ENCODE data around the gene CYP26C1.

The CYP26C1 gene

DNA sequence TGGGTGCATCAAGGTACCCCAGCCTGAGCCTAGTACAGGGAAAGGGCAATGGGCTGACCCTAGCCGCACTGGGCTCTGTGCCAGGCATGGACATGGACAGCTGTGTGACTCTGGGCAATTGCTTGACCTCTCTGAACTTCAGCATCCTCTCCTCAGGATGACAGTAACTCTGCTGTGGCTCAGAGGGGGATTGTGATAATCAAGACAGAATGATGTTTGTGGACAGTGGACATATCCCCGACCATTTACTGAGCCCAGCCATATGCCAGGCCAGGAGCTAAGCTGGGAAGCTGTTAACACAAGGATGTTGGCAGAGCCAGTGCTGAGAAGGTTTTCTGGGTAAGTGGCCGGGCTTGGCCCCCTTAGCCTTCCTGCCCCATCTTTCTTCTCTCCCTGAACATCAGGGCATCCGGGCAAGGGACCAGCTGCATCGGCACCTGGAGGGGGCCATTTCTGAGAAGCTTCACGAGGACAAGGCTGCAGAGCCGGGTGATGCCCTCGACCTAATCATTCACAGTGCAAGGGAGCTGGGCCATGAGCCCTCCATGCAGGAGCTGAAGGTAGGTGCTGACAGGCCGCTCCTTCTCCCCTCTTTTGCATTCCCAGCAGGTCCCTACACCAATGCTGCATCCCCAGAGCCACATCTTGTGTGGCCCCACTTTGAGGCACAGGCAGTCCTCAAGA lies 3.5 kb downstream of the CYP26C1 start:
- in situ Hi-C loops (cut with MboI; ENCODE audit: low sequenced_read_pairs), result no loop called here

DNA sequence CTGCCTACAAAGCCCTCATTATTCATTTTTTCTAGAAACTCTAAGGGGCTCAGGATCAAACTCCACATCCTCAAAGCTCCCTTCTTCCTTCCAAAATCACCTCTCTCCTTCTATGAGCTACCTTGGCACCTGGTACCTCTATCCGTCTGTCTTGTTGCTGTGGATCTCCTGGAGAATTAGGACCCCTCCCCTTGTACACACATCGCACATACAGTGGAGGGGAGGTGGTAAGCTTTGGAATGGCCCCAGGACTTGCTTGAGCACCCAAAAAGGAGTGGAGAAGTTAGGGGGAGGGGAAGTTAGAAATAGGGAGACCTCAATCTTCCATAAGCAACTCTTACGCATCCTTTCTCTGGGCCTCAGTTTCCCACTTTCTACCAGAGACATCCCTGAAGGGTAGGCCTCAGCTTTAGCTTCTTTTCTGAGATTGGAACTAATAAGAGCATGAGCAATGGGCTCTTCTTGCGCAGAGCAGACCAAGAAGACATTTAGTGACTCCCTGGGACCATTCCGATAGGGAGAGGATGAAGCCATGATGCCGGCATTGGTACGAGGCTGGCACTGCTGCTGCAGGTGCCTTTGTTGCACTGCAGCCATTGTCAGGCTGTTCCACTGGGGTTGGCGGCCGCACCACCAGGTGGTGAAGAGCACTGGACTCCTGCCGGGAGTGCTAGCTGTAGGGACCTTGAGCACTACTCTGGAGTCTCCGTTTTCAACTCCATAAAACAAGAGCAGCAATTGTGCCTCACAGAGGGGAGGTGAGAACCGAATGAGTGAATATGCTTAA lies 4.5 kb downstream of the CYP26C1 start:
- in situ Hi-C loops (cut with MboI; ENCODE audit: low sequenced_read_pairs), result no loop called here

DNA sequence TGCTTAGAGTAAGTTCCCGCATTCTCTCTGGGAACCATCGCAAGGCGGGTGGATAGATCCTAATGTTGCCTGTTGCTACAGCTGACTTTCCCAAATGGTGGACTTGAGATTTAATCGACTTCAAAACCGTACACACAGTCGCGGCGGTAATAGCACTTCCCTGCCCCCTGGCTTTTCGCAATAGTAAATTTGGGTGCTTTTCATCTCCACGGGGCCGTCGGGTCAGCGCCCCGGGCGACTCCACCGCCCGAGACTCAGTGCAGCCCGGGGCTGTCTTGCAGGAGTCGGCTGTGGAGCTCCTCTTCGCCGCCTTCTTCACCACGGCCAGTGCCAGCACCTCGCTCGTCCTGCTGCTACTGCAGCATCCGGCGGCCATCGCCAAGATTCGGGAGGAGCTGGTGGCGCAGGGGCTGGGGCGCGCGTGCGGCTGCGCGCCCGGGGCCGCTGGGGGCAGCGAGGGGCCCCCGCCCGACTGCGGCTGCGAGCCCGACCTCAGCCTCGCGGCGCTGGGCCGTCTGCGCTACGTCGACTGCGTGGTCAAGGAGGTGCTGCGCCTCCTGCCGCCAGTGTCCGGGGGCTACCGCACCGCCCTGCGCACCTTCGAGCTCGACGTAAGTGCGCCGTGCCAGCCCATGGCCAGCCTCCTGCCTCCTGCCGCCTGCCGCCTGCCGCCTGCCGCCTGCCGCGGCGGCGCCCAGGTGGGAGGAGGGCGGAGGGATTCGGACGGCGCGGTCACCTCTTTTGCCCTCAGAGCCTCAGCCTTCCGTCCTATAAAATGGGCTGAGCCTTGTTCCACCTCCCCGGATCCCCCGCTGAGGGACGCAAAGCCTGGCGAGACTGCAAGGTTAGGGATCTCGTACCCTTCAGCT lies 5.3 kb downstream of the CYP26C1 start:
- in situ Hi-C loops (cut with MboI; ENCODE audit: low sequenced_read_pairs), result no loop called here

DNA sequence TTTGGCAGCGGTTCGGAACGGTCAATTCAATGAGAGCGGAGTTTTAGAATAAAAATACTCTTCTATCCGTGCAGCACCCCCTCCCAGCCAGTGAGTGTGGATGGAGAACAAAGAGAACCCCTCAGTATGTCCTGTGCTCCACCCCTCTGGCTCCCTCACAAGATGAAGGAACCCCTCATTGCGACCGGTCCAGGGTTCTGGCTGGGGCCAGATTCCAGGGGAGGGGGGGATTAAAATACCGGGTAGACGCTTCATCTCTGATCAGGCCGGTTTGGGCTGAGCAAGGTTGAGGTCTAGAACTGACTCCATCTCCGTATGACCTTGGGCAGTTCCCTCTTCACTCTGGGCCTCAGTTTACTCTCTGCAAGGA lies 5.9 kb downstream of the CYP26C1 start:
- in situ Hi-C loops (cut with MboI; ENCODE audit: low sequenced_read_pairs), result no loop called here

DNA sequence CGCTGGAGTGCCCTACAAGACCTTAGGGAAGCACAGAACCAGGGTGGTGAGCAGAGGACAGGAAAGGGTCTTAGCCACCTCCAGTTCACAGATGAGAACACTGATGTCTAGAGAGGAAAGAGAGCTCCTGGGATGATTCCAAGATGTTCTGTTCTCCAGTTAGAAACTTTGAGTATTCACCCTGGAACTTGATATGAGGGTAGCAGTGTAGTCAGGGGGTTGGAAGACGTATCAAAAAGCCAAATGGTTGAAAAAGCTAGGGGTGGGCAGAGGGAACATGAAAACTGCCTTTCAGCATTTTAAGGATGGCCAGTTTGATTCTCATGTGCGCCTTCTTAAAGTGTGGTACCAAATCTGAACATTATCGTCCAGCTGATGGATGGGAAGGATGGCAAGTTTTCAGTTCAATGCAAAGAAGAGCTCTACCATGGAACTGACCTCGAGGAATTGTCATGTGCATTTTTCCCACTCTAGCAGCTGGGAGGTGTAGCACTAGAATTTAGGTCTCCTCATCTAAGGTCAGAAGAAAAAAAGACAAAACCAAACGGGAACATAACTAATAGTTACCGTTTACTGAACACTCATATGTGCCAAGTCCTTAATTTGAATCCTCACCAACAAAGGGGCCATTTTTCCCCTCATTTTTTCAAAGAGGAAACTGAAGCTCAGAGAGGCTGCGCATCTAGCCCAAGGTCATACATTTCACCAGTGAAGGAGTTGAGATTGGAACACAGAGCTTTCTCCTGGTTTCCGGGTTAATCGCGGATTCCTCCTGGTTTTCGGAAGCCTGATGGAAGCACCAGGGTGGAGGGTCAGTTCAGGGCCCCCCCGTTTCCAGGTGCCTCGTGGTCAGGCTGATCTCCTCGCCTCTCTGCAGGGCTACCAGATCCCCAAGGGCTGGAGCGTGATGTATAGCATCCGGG lies 7.1 kb downstream of the CYP26C1 start:
- in situ Hi-C loops (cut with MboI; ENCODE audit: low sequenced_read_pairs), result no loop called here

DNA sequence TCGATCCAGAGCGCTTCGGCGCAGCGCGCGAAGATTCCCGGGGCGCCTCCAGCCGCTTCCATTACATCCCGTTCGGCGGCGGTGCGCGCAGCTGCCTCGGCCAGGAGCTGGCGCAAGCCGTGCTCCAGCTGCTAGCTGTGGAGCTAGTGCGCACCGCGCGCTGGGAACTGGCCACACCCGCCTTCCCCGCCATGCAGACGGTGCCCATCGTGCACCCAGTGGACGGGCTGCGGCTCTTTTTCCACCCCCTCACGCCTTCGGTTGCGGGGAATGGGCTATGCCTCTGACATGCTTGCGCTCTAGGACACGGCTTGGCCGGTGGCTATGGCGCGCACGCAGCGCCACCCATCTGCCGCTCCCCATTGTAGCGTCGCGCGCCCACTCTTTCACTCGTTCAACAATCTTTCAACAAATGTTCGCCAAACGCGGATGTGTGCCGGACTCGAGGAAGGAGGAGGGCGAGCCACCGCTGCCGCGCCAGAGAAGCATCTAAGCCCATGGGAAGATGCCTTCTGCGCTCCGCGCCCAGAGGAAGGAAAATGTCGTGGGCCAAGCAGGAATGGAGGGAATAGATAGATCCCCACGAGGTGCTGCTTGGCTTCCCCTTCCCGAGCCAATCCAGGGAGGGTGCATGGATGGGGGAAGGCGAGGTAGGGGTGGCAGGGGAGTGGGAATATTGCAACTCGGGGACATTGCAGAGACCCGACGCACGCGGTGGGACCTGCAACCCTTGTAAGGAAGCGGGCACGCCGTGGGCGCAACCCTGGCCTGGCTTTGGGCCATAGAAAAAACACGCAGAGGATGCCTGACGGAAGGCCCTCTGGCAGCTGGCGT lies 8.0 kb downstream of the CYP26C1 start:
- in situ Hi-C loops (cut with MboI; ENCODE audit: low sequenced_read_pairs), result no loop called here

DNA sequence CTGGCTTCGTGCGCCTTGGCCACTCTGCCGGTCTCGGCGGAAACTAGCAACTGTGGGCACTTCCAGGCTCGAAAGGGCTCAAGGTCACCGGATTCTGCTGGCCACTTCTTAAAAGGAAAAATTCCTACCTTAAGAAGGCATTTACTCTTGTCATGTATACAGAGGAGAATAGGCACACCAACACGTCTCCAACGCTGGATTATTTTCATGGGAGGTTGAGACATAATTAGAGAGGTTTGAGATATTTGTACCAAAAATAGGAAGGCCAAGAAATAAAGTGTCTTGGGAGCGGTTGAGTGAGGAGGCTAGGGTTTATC lies 8.6 kb downstream of the CYP26C1 start:
- in situ Hi-C loops (cut with MboI; ENCODE audit: low sequenced_read_pairs), result no loop called here

DNA sequence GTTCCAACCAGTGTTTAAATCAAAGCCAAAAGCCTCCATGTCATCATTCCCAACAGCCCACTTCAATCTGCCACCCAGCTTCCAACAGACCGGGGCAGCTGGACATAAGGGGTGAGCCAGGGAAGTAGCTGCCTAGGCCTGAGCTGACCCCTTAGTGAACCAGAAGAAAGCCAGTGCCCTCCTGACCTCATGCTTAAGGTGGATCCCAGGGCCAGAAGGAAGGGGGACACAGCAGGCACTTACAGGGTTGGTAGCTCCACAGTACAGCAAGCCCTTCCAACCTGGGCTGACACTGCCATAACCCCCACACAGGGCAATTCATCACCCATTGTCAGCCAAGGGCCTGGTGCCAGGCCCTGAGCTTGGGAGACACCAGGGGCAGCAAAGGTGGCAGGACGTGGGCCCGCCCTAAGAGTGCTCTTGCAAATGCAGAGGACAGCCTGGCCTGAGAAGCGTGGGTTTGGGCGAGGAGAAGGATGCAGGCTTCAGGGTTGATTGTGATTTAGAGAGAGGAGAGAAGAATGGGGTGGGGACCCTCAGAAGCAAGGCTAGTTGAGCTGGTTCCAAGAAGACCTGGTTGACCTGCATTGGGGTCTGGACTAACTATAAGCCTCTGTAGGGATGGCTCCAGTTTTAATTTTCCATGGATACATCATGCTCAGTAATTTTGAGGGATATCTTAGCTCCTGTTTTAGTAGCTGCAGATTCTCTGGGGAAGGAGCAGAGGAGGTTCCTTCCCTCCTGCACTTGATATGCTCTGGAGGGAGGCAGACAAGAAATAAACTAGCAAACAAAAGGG lies 10.0 kb downstream of the CYP26C1 start:
- in situ Hi-C loops (cut with MboI; ENCODE audit: low sequenced_read_pairs), result no loop called here

DNA sequence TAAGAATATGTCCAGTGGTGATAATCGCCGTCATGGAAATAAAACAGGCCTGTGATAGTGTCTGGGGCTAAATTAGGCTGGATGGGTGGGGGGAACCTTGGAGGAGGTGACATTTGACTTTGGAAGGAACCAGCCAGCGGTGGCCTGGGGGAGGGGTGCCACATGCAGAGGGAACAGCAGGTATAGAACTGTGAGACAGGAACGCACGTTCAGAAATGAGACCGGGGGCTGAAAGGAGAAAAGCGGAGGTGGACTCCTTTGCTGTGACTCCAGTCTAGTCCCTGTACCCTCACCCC lies 10.5 kb downstream of the CYP26C1 start:
- in situ Hi-C loops (cut with MboI; ENCODE audit: low sequenced_read_pairs), result no loop called here

DNA sequence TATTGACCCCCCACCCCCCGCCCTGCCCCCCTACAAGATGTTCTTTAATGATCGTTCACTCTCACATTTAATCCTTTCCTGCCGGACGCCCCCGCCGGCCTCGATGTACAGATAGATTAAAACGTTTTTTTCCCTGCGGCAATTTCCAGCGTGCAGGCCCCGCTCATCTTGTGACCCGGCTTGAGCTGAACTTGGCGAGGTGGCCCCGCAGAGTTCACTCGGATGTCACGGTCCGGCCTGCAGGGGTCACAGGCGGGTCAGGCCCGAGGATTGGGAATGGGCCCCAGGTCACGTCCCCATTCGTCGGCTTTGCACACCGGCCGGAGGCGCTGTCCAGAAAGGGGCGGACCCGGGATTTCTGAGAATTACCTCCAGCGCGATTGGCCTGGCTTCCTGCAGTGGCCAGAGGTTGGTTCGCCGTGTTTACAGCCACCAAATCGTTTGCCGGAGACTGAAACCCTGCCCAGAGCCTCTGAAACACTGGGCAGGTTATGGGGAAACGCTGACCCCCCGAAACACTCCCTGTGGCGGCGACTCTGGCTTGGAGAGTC lies 11.2 kb downstream of the CYP26C1 start:
- in situ Hi-C loops (cut with MboI; ENCODE audit: low sequenced_read_pairs), result no loop called here

DNA sequence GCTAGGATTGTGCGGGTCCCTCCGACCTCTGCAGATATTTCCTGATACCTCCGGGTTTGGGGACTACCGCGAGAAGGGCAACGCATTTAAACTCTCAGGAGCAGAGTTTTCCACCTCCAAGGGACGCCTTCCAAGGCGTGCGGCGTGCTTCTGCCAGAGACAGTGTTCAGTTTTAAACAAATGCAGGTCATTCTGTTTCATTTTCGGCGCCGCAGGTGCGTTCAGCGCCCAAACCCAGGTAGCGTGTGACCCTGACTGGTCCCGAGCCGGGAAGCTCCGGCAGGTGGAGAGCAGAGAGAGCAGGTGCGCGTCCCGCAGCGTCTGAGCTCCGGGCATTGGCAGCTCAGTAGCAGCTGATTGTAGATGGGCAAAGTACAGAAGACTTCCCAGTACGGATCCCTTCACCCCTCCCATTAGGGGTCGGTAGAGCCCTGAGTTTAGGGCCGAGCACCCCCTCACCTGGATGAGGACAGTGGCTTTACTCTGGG lies 11.7 kb downstream of the CYP26C1 start:
- in situ Hi-C loops (cut with MboI; ENCODE audit: low sequenced_read_pairs), result no loop called here

DNA sequence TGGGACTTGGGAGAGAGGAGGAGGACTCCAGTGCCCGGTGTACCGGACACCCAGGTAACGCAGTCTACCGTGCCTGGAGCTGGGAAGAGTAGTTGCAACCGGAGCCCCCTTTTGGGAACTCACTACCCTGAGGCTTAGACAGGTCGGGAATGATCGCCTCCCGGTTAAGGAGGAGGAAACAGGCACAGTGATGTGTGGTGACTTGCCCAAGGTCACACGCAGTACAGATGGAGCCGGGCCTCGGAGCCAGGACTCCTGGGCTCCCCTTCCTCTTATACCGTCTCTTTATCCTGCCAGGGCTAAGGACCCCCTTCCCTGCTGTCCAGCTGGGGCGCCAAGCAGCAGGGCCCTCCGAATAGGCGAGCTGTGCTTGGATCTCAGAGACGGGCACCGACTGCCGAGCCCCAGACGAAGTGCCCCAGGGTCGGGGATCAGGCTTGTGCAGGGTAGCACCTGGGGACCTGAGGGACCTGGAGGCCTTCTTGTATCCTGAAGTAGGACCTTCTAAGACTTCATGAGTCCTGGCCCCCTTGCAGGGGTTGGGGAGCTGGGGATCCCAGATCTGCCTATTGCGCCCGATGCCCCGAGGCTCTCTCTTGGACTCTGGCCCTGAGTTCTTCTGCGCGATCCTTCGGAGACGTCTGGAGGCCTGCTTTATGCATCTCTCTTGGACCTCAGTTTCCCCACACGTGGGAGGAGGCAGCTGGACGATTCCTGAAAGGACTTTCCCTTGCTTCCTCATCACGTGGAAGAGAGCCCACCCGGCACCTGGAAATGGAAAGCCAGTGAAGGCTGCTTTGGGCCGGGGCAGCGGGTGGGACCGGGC lies 12.3 kb downstream of the CYP26C1 start:
- in situ Hi-C loops (cut with MboI; ENCODE audit: low sequenced_read_pairs), result no loop called here

DNA sequence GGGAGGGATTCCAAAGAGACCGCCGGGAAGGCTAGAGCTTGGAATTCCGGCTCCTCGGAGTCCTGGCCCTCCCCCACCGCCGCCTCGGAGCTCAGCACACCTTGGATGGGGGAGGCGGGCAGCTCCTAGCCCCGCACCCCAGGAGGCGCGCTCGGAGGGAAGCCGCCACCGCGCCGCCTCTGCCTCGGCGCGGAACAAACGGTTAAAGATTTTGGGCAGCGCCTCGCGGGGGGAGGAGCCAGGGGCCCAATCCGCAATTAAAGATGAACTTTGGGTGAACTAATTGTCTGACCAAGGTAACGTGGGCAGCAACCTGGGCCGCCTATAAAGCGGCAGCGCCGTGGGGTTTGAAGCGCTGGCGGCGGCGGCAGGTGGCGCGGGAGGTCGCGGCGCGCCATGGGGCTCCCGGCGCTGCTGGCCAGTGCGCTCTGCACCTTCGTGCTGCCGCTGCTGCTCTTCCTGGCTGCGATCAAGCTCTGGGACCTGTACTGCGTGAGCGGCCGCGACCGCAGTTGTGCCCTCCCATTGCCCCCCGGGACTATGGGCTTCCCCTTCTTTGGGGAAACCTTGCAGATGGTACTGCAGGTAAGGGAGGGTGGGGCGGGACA lies 13.0 kb downstream of the CYP26C1 start, which contains the start of gene CYP26A1:
Gene CYP26A1, plus strand, starts transcription at position 355 of the 608 bp plus-strand sequence. Its CDS starts 42 bp downstream, at position 397.
- in situ Hi-C loops (cut with MboI; ENCODE audit: low sequenced_read_pairs), result no loop called here

DNA sequence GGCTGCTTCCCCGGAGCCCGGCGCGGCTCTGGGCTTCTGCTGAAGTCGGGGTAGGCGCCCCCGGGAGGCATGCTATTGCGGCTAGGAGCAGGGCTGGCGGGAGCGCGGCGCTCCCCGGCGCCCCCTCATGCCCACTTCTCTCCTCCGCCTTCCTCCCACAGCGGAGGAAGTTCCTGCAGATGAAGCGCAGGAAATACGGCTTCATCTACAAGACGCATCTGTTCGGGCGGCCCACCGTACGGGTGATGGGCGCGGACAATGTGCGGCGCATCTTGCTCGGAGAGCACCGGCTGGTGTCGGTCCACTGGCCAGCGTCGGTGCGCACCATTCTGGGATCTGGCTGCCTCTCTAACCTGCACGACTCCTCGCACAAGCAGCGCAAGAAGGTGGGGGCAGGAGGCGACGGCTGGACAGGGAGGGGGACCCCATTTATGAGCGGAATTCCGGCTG lies 13.6 kb downstream of the CYP26C1 start:
- in situ Hi-C loops (cut with MboI; ENCODE audit: low sequenced_read_pairs), result no loop called here

DNA sequence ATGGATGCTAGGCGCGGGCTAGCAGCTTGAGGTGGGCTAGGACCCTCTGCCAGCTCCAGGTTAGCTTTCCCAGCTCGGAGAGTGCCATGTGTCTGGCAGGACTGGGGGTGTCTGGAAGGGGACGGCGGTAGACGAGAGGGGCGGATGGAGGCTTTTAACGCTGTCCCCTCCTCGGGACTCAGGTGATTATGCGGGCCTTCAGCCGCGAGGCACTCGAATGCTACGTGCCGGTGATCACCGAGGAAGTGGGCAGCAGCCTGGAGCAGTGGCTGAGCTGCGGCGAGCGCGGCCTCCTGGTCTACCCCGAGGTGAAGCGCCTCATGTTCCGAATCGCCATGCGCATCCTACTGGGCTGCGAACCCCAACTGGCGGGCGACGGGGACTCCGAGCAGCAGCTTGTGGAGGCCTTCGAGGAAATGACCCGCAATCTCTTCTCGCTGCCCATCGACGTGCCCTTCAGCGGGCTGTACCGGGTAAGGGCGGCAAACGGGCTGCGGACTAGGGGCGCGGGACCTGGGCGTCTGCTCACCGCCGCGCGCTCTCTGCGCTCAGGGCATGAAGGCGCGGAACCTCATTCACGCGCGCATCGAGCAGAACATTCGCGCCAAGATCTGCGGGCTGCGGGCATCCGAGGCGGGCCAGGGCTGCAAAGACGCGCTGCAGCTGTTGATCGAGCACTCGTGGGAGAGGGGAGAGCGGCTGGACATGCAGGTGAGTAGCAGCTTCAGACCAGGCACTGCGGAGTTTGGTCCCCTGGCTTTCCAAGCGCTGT lies 14.2 kb downstream of the CYP26C1 start:
- in situ Hi-C loops (cut with MboI; ENCODE audit: low sequenced_read_pairs), result loop anchor here (25.0 kb wide), 2 partner anchors 213 to 438 kb away; no protein-coding TSS in a partner anchor

All from HL-60/S4 treated with phorbol 12-myristate 13-acetate at 8.2 ng/mL for 4 days and 3 days (cell line).